Activated CD4-positive, alpha-beta T cell treated with anti-CD3 and anti-CD28 coated beads, Interleukin-2, amount 50 U/mL, for 24 hours (primary cell): ENCODE measurements around the gene NSL1.
"Not testable (repeated sequence)": the region's sequence is repeated elsewhere in the genome, so short reads cannot be mapped to it uniquely, and the experiment has no call there.

Source experiments
- DNase-seq, 2 donors: peaks; one replicate each; pipeline ENCODE4 v3.0.0-alpha.2; 2020; ENCODE audit warnings: low read depth in 1 of 2, low spot score in 1 of 2

Gene NSL1, protein sequence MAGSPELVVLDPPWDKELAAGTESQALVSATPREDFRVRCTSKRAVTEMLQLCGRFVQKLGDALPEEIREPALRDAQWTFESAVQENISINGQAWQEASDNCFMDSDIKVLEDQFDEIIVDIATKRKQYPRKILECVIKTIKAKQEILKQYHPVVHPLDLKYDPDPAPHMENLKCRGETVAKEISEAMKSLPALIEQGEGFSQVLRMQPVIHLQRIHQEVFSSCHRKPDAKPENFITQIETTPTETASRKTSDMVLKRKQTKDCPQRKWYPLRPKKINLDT

DNA sequence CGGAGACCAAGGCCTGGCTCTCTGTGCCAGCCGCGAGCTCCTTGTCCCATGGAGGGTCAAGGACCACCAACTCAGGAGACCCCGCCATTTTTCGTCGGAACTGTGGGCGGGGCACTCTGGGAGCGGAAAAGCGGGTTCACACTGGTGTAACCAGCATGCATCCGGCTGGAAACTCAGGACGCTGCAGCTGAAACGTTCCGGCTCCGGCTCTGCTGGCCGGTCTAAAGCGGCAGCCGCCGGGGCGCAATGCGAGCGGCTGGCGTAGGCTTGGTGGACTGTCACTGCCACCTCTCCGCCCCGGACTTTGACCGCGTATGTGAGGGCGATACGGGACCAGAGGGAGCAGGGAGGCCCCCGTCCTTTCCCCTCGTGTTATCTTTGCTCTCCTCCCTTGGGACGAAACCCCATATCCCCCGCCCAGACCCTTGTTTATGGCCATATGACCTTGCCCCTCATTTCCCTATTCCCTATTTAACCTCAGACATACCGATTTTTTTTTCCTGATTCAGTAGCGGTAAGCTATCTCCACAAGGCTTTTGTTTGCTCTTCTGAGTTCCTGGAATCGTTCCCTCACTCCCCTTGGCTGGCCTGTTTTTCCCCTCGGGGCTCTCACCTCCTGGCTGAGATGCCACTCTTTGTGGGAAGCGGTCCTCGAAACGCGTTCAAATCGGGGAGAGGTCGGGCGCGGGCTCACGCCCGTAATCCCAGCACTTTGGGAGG lies at the start of gene NSL1, which contains the start of gene TATDN3:
Gene NSL1 (minus strand): TSS at position 102 of the 720 bp plus-strand sequence. CDS start 14 bp downstream, at position 88.
Gene TATDN3 (plus strand): TSS at position 219 of the 720 bp plus-strand sequence. CDS start 28 bp downstream, at position 247.
- peak; percentile 93 to 99 for DNase-seq

DNA sequence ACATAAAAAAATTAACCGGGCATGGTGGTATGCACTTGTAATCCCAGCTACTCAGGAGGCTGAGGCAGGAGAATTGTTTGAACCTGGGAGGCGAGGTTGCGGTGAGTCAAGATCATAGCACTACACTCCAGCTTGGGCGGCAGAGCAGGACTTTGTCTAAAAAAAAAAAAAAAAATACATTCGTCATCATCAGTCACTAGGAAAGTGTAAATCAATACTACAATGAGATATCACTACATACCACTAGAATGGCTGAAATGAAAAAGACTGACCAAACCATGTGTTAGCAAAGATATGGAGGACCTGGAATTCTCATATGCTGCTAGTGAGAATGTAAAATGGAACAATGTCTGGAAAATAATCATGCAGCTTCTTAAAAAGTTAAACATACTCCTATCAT lies 46.6 kb upstream of the NSL1 start:
- DNase-seq: no peak

DNA sequence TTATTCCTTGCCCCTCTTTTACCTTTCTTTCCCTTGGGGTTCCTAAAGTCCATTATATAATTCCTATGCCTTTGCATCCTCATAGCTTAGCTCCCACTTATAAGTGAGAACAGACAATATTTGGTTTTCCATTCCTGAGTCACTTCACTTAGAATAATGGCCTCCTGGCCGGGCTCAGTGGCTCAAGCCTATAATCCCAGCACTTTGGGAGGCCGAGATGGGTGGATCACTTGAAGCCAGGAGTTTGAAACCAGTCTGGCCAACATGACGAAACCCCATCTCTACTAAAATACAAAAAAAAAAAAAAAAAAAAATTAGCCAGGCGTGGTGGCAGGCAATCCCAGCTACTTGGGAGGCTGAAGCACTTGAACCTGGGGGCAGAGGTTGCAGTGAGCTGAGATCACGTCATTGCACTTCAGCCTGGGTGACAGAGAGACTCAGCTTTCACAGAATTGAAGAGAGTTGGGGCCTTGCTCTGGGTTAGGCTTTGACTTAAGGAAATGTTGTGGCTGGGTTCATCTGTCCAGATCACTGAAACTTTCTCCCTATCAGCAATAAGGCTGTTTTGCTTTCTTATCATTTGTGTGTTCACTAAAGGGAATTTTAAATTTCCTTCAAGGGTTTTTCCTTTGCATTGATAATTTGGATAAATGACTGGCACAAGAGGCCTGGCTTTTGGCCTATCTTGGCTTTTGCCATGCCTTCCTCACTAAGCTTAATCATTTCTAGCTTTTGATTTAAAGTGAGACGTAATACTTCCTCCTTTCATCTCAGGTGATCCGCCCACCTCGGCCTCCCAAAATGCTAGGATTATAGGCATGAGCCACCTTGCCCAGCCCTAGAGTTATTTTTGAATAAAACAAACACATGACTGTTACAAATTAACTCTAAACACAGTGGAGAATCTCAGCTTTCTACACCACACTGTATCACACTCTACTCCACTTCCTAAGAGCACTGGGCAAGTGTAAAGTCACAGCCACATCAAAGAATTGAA lies 41.9 kb upstream of the NSL1 start:
- not testable (repeated sequence) for DNase-seq

DNA sequence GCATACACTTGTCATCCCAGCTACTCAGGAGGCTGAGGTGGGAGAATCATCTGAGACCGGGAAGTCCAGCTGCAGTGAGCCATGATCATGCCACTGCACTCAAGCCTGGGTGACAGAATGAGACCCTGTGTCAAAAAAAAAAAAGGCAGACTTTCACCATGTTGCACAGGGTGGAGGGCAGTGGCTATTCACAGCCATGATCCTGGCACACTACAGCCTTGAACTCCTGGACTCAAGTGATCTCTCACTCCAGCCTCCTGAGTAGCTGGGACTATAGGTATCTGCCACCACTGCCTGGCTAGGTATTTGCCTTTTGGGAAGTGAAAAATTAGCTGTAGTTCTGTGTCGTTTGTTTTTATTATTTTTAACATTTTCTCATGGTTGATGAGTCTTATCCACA lies 36.8 kb upstream of the NSL1 start:
- no peak for DNase-seq

DNA sequence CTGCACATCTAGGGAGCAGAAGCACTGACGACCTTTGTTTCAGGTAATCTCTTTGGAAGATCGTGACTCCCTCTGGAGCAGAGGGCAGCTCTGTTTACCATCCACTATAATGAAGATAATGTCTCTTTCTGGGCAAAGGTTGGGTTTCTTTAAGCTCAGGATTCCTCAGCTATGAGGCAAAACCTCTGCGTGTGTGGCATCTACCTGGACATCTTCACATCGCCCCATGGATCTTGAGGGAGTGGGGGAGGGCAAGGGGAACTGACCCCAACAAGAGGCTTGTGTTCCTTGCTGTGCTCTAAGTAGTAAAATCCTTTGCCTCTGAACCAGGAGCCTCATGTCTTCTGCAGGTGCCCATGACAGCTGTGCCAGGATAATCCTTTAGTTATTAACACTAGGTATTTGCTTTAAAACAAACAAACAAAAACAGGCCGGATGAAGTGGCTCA lies 36.3 kb upstream of the NSL1 start:
- DNase-seq: no peak

DNA sequence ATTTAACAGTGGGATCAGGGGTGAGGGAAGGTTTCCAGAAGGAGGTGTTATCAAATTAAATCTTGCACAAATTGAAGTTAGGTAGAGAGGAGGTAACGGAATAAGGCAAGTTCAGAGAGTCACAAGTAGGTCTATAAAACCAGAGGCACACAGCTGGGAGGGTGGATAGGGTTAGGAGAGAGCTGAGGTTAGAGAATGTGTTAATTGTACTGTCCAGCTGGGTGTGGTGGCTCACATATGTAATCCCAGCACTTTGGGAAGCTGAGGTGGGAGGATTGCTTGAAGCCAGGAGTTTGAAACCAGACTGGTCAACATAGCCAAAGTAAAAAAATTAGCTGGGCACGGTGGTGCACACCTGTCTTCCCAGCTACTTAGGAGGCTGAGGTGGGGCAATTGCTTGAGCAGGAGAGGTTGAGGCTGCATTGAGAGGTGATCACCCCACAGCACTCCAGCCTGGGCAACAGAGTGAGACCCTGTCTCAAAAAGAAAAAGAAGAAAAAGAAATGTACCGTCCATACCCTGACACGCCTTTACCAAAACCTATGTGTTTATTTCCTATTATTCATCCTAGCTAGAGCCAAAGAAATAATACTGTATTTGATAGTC lies 35.7 kb upstream of the NSL1 start:
- no peak for DNase-seq

DNA sequence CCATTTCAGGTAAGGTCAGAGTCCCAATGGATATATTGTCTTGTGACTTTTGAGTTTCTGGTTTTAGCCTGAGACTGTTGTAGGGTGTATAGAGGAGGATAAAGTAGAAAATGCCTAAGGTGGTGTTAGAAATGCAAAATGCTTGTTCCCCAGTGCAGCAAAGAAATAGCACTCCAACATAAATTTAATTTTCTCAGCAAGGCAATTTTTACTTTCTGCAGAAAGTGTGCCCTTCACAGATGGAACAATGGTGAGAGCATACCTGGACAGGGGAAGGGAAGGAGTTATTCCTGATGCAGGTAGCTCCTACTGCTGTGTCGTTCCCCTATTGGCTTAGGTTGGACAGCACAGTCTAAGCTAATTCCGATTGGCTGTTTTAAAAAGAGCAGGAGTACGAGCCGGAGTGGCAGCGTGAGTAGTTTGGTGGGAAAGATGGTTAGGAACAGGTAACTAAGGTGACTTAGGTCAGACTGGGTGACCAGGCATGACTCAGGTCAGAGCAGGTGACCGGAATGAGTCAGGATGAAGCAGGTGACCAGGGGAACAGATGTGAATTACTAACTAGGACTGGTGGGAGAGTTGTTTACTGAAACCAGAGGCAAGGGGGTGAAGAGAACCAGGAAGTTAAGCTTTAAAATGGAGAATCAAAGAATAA lies 34.3 kb upstream of the NSL1 start:
- no peak for DNase-seq

DNA sequence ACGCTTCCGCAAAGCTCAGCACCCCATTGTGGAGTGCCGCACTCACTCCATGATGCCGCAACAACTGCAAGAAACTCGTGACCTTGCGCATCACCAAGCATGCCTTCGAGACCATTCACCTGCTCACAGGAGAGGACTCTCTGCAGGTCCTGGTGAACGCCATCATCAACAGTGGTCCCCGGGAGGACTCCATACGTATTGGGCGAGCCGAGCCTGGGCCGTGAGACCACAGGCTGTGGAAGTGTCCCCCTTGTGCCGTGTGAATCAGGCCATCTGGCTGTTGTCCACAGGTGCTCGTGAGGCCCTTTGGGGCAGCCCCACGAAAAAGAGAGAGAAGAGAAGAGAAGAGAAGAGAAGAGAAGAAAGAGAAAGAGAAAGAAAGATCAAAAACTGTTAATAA lies 32.6 kb upstream of the NSL1 start:
- DNase-seq: no peak

DNA sequence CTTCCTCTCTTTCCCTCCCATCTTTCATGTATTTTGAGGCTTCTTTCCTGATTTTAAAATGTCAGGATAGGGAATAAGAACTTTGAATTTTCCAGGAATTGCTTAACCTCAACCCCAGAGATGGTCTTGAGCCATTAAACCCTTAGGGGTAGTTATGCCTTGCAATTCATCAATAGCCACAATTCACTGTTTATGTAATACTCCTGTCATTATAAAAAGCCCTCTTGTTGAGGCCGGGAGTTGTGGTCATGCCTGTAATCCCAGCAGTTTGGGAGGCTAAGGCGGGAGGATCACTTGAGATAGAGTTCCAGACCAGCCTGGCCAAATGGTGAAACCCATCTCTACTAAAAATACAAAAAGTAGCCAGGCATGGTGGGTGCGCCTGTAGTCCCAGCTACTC lies 31.4 kb upstream of the NSL1 start:
- DNase-seq: no peak

DNA sequence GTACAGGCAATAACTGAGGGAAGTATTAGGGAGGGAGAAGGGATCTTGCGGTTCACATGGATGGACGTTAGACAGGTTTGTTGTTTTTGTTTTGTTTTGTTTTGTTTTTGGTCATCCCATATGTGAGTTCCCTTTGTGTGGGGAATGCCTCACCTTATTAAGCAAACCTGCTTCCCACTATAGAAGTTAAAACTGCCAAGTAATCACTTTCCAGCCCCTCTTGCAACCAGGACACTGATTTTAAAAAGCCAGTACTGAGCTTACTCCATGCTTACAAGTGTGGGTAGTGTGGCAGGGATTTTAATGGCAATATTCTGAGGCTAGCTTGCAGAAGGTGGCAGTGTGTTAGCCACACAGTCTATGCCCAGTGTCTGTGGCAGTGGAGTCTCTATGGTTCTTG lies 29.4 kb upstream of the NSL1 start:
- no peak for DNase-seq

DNA sequence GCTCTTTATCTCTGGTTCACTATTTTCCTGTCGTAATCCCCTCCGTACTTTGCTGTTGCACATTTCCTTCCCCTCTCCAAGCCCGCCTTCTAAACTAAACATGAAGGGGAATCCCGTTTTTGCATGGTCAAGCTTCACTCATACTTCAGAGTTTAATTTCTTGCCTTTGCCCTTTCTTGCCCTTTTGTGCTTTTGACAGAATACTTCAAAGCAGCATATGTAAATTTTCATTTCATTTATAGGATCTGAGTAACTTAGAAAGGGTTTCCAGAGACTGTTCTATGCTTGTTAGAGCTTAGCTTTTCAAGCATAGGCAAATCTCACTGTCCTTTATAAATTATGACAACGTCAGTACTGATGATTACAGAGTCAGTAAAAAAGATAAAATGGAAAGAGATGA lies 28.1 kb upstream of the NSL1 start:
- no peak for DNase-seq

DNA sequence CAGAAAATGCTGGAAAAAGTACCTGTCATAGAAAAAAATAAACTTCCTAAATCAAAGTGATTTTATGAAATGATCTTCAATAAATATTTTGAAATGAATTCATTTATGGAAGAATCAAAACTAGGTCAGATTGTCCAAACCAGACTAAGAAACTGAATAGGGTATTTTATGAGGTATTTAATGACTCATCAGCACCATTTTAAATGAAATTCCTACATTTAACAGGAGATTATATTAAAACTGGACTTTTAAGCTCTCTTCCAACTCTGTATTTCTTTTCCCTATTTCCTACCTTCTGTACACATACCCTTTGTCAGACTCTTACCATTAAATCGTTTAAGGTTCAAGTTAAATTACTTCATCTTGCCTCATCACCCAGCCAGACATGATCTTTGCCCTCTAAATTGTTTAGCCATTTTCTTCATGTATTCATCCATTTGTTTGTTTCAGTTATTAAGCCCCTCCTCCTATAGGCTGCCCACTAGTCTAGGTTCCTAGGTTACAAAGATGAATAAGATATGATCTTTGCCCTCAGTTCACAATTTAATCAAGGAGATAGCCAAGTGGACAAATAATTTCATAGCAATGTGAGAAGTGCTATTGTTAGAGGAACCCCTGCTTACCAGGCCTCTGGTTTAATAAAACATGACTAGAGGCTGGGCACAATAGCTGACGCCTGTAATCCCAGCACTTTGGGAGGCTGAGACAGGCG lies 25.1 kb upstream of the NSL1 start:
- no peak for DNase-seq

DNA sequence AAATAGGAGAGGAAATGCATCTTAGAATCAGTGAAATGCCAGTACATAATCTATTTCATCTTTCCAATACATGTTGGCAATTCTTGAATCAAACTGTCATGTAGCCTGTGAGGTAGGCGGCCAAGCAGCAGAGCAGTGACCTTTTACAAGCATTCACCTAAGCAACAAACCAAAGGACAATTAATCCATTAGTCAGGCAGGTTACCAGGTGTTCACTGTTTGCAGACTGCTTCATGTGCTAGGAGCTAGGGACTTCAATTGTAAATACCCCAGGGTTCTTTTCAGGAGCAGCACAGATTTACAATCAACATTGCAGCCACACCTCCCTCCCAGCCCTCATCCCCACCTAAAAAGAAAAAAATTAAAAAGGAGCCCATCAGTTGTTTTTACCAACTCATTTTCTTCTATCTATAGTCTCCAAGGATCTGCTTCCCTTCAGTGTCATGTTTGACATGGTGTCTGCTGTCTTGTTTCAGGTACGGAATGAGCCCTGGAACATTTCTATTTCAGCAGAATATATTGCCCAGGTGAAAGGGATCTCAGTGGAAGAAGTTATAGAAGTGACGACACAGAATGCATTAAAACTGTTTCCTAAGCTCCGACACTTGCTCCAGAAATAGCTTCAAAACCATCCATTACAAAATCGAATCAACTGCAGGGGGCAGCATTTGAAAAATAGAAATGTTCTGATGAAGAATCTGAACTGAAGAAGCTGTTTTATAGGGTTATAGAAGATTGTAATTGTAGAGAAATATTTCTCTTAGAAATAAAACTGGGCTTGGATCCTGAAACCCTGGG lies 23.2 kb upstream of the NSL1 start:
- no peak for DNase-seq

DNA sequence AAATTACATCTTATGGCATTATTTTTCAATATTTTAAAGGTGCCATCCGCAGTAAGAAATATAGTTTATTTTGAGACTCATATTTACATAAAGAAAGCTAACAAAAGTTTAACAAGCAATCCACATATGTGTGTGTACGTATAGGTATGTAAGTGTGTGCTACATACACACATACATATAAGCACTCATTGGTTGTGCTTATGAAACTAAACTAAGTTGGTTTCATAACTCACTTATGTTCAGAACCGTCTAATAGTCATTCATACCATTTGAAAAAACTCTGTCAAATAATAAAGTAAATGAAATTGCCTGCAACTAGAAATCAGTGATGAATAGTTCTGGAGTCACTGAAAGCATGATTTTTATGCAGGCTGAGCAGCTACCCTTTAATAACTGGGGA lies 14.2 kb upstream of the NSL1 start:
- DNase-seq: no peak

DNA sequence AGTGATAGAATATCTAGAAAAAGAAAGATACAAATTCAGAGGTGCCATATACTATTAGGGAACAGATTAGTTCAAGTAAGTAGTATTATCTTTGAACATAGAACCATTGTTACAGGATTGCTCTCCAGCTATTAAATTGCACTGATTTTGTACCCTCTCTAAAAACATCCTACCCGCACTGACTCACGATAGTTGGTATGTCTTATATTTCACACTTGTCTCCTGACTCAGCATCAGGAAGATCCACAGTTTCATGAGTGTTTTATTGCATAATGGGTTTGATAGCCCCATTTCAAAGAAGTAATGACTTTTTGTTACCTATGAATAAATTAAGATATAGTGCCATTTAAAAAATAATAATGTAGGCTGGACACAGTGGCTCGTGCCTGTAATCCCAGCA lies 6.1 kb upstream of the NSL1 start:
- no peak for DNase-seq

DNA sequence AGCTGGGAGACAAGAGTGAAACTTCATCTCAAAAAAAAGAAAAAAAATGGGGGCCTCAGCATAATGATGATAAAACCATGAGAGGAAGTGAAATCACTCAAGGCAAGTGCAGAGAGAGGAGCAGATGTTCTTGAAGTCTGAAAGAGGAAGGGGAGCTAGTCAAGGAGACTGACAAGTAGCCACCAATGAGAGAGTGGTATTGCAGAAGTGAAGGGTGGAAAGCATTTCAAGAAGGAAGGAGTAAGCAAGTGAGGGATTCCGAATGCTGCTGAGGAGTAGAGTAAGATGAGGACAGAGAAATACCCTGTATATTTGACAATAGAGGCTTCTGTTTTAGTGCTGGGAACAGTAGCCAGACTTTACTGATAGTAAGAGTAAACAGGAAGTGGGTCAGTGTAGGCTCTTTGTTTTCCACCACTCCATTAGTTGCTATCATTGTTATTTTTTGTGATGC lies 3.0 kb upstream of the NSL1 start:
- no peak for DNase-seq

DNA sequence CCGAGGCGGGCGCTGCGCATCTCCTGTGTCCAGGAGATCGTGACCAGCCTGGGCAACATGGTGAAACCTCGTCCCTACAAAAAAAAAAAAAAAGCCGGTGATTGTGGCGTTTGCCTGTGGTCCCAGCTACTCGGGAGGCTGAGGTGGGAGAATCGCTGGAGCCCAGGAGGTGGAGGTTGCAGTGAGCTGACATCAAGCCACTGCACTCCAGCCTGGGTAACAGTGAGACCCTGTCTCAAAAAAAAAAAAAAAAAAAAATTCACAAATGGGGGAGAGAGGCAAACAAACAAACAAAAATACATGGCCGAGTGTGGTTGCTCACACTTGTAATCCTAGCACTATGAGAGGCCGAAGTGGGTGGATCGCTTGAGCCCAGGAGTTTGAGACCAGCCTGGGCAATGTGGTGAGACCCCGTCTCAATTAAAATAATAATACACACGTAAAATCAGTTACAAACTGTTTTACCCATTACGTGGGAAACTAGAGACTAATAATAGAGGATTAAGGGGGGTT lies 875 bp upstream of the NSL1 start:
- DNase-seq: no peak

DNA sequence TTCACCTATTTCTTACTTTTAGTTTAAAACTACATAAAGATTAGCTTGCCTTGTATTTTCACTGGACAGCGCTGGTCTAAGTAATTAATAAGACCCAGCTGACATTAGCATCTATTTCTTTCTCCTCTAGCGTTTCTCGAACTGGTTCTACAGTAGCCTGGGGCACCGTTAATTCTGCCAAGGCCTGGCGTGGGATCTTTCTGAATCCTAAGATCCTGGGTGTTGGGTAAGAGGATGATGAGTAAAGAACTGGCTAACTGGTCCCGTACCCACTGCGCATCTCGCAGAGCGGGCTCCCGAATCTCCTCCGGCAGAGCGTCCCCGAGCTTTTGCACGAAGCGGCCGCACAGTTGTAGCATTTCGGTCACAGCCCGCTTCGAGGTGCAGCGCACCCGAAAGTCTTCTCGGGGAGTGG lies 309 bp downstream of the NSL1 start:
- DNase-seq: no peak

DNA sequence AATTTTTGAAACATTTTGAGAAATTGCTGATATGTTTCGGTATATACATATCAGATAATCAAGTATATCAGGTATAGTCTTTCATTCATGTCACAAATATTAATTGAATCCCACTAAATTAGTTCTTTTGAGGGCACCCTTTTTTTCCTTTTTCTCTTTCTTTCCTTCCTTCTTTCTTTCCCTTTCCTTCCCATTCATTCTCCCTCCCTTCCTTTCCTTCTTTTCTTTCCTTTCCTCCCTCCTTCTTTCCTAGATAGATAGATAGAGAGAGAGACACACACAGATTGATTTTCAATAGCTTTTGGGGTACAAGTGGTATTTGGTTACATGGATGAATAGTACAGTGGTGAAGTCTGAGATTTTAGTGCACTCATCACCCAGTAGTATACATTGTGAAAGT lies 5.7 kb downstream of the NSL1 start:
- no peak for DNase-seq
